Measurements from ENCODE around the gene RTL3.

DNA sequence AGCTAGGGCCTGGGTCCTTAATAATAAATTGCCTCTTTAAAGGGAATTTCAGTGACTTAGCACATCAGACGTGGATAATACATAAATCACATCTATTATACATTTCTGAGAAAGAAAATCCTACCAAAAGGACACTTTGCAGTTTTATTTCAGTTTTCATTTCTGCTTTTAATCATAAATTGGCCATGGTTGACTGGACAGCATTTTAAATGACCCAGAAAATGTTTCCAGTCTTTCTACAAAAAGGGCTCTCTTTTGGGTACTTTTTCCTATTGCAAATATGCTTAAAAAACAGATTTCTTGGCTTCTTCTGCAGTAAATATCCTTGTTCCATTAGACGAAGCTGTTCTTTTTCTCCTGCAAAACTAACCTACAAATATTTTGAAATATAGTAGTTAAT, 46.9 kb upstream of the RTL3 start:
- no peak for TF ChIP-seq POLR2A (IDR thresholded peaks at IDR 0.05; ENCODE audit: low read depth)
- TF ChIP-seq, protein P1, sequence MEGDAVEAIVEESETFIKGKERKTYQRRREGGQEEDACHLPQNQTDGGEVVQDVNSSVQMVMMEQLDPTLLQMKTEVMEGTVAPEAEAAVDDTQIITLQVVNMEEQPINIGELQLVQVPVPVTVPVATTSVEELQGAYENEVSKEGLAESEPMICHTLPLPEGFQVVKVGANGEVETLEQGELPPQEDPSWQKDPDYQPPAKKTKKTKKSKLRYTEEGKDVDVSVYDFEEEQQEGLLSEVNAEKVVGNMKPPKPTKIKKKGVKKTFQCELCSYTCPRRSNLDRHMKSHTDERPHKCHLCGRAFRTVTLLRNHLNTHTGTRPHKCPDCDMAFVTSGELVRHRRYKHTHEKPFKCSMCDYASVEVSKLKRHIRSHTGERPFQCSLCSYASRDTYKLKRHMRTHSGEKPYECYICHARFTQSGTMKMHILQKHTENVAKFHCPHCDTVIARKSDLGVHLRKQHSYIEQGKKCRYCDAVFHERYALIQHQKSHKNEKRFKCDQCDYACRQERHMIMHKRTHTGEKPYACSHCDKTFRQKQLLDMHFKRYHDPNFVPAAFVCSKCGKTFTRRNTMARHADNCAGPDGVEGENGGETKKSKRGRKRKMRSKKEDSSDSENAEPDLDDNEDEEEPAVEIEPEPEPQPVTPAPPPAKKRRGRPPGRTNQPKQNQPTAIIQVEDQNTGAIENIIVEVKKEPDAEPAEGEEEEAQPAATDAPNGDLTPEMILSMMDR (IDR thresholded peaks at IDR 0.05) = no peak
- TF ChIP-seq POLR2AphosphoS5 (IDR thresholded peaks at IDR 0.05) = no peak
- no peak for TF ChIP-seq EP300 (IDR thresholded peaks at IDR 0.05)
